NCI-H69 (cell line): ENCODE results near the gene ZNF385B.

Source experiments
- DNase-seq: peaks from one replicate; lab custom pipeline; 2025; lab: John Stamatoyannopoulos, UW

ZNF385B gene

DNA sequence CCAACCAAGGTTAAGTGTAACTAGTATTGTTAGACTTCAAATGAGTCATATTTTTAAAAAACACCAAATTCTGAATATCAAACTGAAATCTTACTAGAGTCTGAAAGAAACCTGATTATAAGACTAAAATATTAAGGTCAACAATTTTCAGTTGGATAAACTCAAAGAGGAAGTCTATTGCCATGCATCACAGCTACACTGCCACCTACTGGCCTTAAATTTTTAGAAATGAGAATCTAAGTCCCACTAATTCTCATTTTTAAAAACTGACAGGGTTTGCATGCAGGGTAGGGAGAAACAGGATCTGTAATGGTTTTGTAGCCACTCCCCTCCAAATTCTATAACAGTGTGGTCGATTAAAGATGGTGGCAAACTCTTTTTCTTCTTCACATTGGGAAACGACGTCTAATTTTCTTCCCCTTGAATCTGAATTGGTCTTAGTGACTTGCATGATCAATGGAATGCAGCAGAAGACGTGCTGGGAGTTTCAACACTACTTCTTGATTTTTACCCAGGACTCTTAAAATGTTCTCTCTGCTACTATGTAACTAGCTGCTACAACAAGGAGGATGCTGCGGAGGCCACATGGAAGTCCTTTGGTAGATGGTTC, 420.7 kb downstream of the ZNF385B start:
- peak; percentile 29 for DNase-seq

DNA sequence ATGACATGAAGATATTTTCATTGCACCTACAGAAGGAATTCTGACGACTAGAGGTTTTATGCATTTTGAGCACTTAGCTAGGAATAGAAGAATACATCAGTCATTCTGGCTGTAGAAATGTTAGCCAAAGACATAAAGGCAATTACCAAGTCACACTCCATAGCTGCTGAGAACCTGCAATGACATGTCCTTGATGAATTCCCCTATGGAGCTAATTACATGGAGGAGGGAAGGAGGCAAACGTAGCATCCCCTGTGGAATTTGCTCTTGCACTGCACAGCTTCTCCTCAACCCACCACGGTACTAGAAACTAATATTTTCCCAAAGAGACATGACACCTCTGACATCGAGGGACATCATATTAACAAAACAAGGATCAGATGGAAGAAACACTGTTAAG, 422.8 kb downstream of the ZNF385B start:
- DNase-seq = peak; percentile 86

DNA sequence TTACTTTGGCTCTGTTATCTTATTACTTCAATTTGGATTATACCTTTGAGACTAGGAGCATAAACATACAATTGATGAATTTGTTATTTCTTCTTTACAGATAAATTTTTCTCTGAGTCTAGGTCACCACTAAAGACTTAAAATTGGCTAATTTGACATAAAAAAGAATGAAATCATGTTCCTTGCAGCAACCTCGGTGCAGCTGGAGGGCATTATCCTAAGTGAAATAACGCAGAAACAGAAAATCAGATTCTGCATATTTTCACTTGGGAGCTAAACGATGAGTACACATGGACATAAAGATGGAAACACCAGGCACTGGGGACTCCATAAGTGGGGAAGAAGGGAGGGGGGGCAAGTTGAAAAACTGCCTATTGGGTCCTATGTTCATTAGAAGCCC, 424.0 kb downstream of the ZNF385B start:
- no peak for DNase-seq

GRCh38 chr2:179435566-179435965, 425.8 kb downstream of the ZNF385B start:
- no peak for DNase-seq

GRCh38 chr2:179435000-179435399, 426.4 kb downstream of the ZNF385B start:
- no peak for DNase-seq

DNA sequence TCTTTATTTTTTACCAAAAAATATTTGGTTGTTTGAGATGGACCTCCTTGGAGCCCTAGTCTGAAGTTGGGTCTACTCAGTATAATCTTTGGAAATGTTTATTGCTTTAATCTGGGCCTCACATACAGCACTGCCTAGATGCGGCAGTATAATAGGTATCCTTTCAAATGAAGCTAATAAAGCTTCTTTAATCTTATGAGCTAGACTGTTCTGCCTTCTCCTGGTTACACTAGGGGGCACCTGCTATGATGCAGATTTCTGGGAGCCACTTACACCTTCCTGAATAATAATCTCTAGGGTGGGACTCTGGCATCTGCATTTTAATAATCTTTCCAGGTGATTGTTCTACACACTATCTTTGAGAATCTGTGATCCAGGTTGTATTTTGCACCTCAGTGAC, 427.1 kb downstream of the ZNF385B start:
- no peak for DNase-seq

DNA sequence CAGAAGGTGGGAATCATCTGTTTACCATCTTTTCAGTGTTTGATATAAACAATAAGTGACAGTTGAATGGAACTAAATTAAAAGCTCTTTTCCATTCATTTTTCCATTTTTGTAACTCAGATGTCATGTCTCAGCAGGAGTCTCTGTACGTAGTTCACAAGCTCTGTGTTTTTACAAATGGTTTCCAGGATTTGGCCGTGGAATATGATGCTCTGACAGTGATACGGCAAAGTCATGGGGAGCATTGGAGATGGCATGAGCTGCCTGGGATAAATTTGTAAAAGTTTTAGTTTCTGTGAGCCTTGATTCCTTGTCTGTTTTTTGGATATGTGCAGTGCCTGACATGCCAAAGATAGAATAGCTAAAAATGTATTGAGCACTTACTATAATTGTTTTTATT, 428.7 kb downstream of the ZNF385B start:
- no peak for DNase-seq

DNA sequence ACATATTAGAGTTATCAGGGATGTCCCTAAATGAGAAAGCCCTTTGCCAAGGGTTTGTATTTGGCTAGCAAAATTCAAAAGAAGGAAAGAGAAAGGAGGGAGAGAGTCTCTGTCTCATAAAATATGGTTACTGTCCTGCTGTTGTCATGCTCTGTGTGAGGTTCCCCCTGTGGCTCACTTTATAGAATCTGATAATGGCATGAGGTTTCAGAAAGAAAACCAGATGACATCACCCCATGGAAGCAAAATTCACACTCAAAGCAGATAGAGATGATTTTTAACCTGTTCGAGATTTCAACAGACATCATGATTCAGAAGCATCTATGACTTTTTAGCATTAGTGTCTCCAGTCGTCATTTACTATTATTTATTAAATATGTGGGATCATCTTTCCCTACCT, 431.8 kb downstream of the ZNF385B start:
- DNase-seq = no peak

DNA sequence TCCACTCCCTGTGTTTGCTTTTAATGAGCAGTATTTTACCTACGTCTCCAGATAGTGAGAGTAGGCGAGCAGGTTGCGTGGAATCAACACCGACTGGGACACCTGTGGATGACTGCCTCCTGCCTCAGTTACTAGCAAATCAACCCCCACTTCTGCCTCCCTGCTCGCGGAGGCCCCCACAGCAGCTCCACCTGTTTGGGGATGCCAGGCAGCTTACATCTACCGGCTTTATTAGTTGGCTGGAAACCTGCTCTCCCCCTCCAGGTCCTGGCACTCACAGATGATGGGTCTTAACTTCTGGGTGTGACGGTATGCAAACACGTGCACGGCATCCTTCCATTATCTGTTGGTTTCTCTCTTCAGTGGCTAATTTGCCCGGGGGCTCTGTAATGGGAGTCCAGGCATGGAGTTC, 432.3 kb downstream of the ZNF385B start:
- peak; percentile 19 for DNase-seq

DNA sequence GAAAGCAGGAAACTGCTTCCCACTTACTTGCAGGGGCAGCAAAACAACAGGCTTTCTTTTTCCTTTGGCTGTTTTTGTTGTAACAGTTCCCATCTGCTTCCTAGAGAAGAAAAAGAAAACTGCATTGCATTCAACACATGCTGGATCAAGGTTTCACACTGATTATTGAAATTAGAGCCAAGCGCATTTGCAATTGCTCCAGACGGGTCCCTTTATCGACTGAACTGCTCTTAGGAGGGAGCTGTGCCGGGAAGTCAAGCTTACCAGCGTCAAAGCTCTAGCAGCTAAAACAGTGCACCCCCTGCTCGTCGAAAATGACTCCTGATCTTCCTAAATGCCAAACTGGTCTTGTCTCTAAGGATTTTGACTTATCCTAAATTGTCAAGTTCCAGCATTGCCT, 432.8 kb downstream of the ZNF385B start:
- DNase-seq = no peak

GRCh38 chr2:179427065-179427464, 434.3 kb downstream of the ZNF385B start:
- DNase-seq = no peak

GRCh38 chr2:179424571-179424970, 436.8 kb downstream of the ZNF385B start:
- no peak for DNase-seq

GRCh38 chr2:179422037-179422643, 439.3 kb downstream of the ZNF385B start:
- peak; percentile 69 for DNase-seq

DNA sequence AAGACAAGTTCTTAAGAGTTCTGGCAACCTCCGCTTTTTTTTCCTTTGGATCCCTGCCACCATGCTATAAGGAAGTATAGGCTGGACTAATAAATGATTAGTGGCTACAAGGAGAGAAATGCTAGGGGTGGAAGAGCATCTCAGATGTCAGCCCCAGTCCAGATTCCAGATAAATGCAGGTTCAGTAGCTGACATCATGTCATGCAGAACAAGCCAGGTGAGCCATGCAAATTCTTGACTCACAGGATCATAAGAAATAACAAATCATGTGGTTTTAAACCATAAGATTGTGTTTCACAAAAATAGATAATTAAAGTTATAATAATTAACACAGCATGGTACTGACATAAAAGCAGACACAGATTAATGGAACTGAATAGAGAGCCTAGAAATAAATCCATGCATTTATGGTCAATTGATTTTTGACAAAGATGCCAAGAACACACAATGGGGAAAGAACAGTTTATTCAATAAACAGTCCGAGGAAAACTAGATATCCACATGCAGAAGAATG, 443.9 kb downstream of the ZNF385B start:
- peak; percentile 88 for DNase-seq

DNA sequence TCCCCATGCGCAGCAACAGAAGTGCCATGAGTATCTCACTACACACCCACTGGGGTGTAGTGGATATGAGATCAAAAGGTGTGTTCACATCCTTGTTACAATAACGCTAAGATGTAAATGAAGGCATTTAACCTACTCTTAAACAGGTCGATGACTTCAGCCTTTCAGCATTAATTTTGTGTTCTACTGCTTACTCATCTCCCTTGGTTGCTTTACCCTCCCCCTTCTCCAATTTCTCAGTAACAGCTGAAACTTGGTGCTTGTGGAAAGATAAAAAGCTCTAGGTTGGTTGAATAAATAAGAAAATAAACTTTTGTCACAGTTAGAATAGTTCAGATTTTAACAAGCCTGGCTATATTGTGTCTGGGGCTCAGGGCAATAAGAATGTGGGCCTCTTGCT, 449.3 kb downstream of the ZNF385B start:
- DNase-seq = no peak

- peak; percentile 76 for DNase-seq
Measured at GRCh38 chr2:179410552-179411356, 450.7 kb downstream of the ZNF385B start.

- no peak for DNase-seq
Measured at GRCh38 chr2:179403624-179404023, 457.8 kb downstream of the ZNF385B start.

DNA sequence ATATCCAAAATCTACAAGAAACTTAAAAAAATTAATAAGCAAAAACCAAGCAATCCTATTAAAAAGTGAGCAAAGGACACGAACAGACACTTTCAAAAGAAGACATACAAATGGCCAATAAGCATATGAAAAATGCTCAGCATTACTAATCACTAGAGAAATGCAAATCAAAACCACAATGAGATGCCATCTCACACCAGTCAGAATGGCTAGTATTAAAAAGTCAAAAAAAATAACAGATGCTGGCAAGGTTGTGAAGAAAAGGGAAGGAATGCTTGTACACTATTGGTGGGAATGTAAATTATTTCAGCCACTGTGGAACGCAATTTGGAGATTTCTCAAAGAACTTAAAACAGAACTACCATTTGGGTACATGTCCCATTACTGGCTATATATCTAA, 467.9 kb downstream of the ZNF385B start:
- no peak for DNase-seq
